WTC11 (cell line): ENCODE measurements around the gene MAMDC2. TPM values are rescaled to one million over a fixed set of nuclear protein-coding genes. Genes with fewer than 3 reads are reported as not detected.

Source experiments
- ATAC-seq: fragments of 200-7000 bp; cut with Tn5 transposase; 2 replicates; pipeline ENCODE4 v1.10.0; 2021; ENCODE audit warnings: mild to moderate bottlenecking, moderate library complexity
- CTCF ChIA-PET: fragments of 300-600 bp; sonication (Branson Sonifier 250); formaldehyde crosslinking; loops from one replicate; lab custom pipeline; 2021; ENCODE audit warnings: antibody characterized with exemption; lab: Charles Lee
- POLR2A ChIA-PET: fragments of 350-600 bp; sonication (Branson Sonifier 250); formaldehyde crosslinking; loops from one replicate; lab custom pipeline; 2021; ENCODE audit warnings: antibody characterized with exemption; lab: Charles Lee
- DNase-seq: peaks from one replicate; pipeline ENCODE4 v3.0.0; 2021; ENCODE audit warnings: low spot score
- H3K27ac Mint-ChIP-seq: 2 replicates; pipeline ENCODE4 v1.8.0; 2021; ENCODE audit warnings: mixed read lengths
- H3K27me3 Mint-ChIP-seq: 2 replicates; pipeline ENCODE4 v1.8.0; 2021; ENCODE audit warnings: low read depth, mild to moderate bottlenecking, moderate library complexity, mixed read lengths
- H3K36me3 Mint-ChIP-seq: 2 replicates; pipeline ENCODE4 v1.8.0; 2021; ENCODE audit warnings: mixed read lengths
- H3K4me1 Mint-ChIP-seq: 2 replicates; pipeline ENCODE4 v1.8.0; 2022; ENCODE audit warnings: mixed read lengths
- H3K4me3 Mint-ChIP-seq: 2 replicates; pipeline ENCODE4 v1.8.0; 2021; ENCODE audit warnings: mild to moderate bottlenecking, moderate library complexity, mixed read lengths
- H3K9me3 Mint-ChIP-seq: 2 replicates; pipeline ENCODE4 v1.8.0; 2021; ENCODE audit warnings: mixed read lengths
- ATF1 ChIP-seq: sonication (generic); formaldehyde crosslinking; IDR thresholded peaks from 2 replicates; pipeline ENCODE4 v1.8.1; 2023; ENCODE audit warnings: mild to moderate bottlenecking, moderate library complexity, missing genetic modification reagents
- ERG ChIP-seq: fragments of 250-450 bp; sonication (Bioruptor Pico); IDR thresholded peaks from 2 replicates; pipeline ENCODE4 v1.8.0; 2021; ENCODE audit warnings: mild to moderate bottlenecking
- ETV6 ChIP-seq: sonication (generic); formaldehyde crosslinking; IDR thresholded peaks from 2 replicates; pipeline ENCODE4 v1.8.1; 2022; ENCODE audit warnings: mild to moderate bottlenecking, missing genetic modification reagents
- FOXJ3 ChIP-seq: sonication (generic); formaldehyde crosslinking; IDR thresholded peaks from 2 replicates; pipeline ENCODE4 v1.9.0; 2021; ENCODE audit warnings: missing genetic modification reagents, mild to moderate bottlenecking, borderline replicate concordance
- FOXK1 ChIP-seq: sonication (generic); formaldehyde crosslinking; IDR thresholded peaks from 2 replicates; pipeline ENCODE4 v1.8.0; 2022; ENCODE audit warnings: mild to moderate bottlenecking, moderate library complexity, missing genetic modification reagents
- GABPB1 ChIP-seq: sonication (generic); formaldehyde crosslinking; IDR thresholded peaks from 2 replicates; pipeline ENCODE4 v1.8.1; 2023; ENCODE audit warnings: mild to moderate bottlenecking, missing genetic modification reagents
- IRF2 ChIP-seq: sonication (generic); formaldehyde crosslinking; IDR thresholded peaks from 2 replicates; pipeline ENCODE4 v1.8.0; 2022; ENCODE audit warnings: low read depth, missing genetic modification reagents, borderline replicate concordance
- JAZF1 ChIP-seq: fragments of 250-450 bp; sonication (Bioruptor Pico); IDR thresholded peaks from 2 replicates; pipeline ENCODE4 v1.9.0; 2021; ENCODE audit warnings: moderate library complexity, mild to moderate bottlenecking, inconsistent platforms
- MXD4 ChIP-seq: fragments of 250-450 bp; sonication (Bioruptor Pico); IDR thresholded peaks from 2 replicates; pipeline ENCODE4 v1.8.0; 2021; ENCODE audit warnings: mild to moderate bottlenecking, moderate library complexity, borderline replicate concordance
- NFATC4 ChIP-seq: fragments of 250-450 bp; sonication (Bioruptor Pico); IDR thresholded peaks from 2 replicates; pipeline ENCODE4 v1.9.0; 2021; ENCODE audit warnings: mild to moderate bottlenecking
- NR1H2 ChIP-seq: sonication (generic); formaldehyde crosslinking; IDR thresholded peaks from 2 replicates; pipeline ENCODE4 v1.9.0; 2021; ENCODE audit warnings: mild to moderate bottlenecking, moderate library complexity, missing genetic modification reagents
- PRDM15 ChIP-seq: sonication (generic); formaldehyde crosslinking; IDR thresholded peaks from 2 replicates; pipeline ENCODE4 v1.8.0; 2022; ENCODE audit warnings: missing genetic modification reagents
- SMAD3 ChIP-seq: sonication (generic); formaldehyde crosslinking; IDR thresholded peaks from 2 replicates; pipeline ENCODE4 v1.8.0; 2022; ENCODE audit warnings: missing genetic modification reagents, mild to moderate bottlenecking, borderline replicate concordance
- SP1 ChIP-seq: sonication (generic); formaldehyde crosslinking; conservative IDR thresholded peaks from 2 replicates; pipeline ENCODE4 v1.8.1; 2022; ENCODE audit warnings: missing genetic modification reagents
- STAT6 ChIP-seq: sonication (generic); formaldehyde crosslinking; conservative IDR thresholded peaks from 2 replicates; pipeline ENCODE4 v1.8.1; 2023; ENCODE audit warnings: mild to moderate bottlenecking, low read depth, missing genetic modification reagents, moderate library complexity
- TCF7 ChIP-seq: sonication (generic); formaldehyde crosslinking; IDR thresholded peaks from 2 replicates; pipeline ENCODE4 v1.8.0; 2022; ENCODE audit warnings: mild to moderate bottlenecking, low read depth, missing genetic modification reagents, moderate library complexity
- ZNF263 ChIP-seq: sonication (generic); formaldehyde crosslinking; IDR thresholded peaks from 2 replicates; pipeline ENCODE4 v1.8.1; 2022; ENCODE audit warnings: low read depth, mild to moderate bottlenecking, moderate library complexity, missing genetic modification reagents
- ZNF317 ChIP-seq: sonication (generic); formaldehyde crosslinking; IDR thresholded peaks from 2 replicates; pipeline ENCODE4 v1.8.1; 2023; ENCODE audit warnings: low read depth, mild to moderate bottlenecking, moderate library complexity, missing genetic modification reagents, borderline replicate concordance
- ZNF396 ChIP-seq: fragments of 250-450 bp; sonication (Bioruptor Pico); IDR thresholded peaks from 2 replicates; pipeline ENCODE4 v1.8.0; 2021; ENCODE audit warnings: mild to moderate bottlenecking, moderate library complexity, borderline replicate concordance
- ZNF416 ChIP-seq: fragments of 250-450 bp; sonication (Bioruptor Pico); IDR thresholded peaks from 2 replicates; pipeline ENCODE4 v1.9.0; 2021; ENCODE audit warnings: mild to moderate bottlenecking, inconsistent platforms
- total RNA-seq: library from RNA; stranded (reverse); gene quantifications from 3 replicates; pipeline ENCODE4 v1.2.3, GENCODE V29; 2021
- TF ChIP-seq, protein P1 (sequence below): sonication (generic); formaldehyde crosslinking; IDR thresholded peaks from 2 replicates; pipeline ENCODE4 v1.8.0; 2022; ENCODE audit warnings: mild to moderate bottlenecking, missing genetic modification reagents
- TF ChIP-seq, protein P2 (sequence below): sonication (generic); formaldehyde crosslinking; IDR thresholded peaks from 2 replicates; pipeline ENCODE4 v1.8.0; 2022; ENCODE audit warnings: mild to moderate bottlenecking, missing genetic modification reagents
- TF ChIP-seq, protein P3 (sequence below): sonication (generic); formaldehyde crosslinking; IDR thresholded peaks from 2 replicates; pipeline ENCODE4 v1.8.0; 2023; ENCODE audit warnings: mild to moderate bottlenecking, missing genetic modification reagents
- TF ChIP-seq, protein P4 (sequence below): sonication (generic); formaldehyde crosslinking; conservative IDR thresholded peaks from 2 replicates; pipeline ENCODE4 v1.8.1; 2022; ENCODE audit warnings: mild to moderate bottlenecking, missing genetic modification reagents
- TF ChIP-seq, protein P5 (sequence below): sonication (generic); formaldehyde crosslinking; IDR thresholded peaks from 2 replicates; pipeline ENCODE4 v1.8.1; 2023; ENCODE audit warnings: mild to moderate bottlenecking, missing genetic modification reagents

Gene MAMDC2
- total RNA-seq, 1 experiment from 2014 or later, result 6.0 TPM

GRCh38 chr9:70177121-70177520, 133.5 kb downstream of the MAMDC2 start:
- H3K4me3 Mint-ChIP-seq, result no peak overlapping the region
- no peak overlapping the region for H3K27ac Mint-ChIP-seq
- TF ChIP-seq, protein P1, sequence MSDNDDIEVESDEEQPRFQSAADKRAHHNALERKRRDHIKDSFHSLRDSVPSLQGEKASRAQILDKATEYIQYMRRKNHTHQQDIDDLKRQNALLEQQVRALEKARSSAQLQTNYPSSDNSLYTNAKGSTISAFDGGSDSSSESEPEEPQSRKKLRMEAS, result no peak
- TF ChIP-seq ERG, result no peak
- TF ChIP-seq, protein P2, sequence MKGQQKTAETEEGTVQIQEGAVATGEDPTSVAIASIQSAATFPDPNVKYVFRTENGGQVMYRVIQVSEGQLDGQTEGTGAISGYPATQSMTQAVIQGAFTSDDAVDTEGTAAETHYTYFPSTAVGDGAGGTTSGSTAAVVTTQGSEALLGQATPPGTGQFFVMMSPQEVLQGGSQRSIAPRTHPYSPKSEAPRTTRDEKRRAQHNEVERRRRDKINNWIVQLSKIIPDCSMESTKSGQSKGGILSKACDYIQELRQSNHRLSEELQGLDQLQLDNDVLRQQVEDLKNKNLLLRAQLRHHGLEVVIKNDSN (CRISPR knock-in tag), result no peak
- TF ChIP-seq ATF1 (CRISPR knock-in tag), result no peak
- TF ChIP-seq TCF7 (CRISPR knock-in tag), result no peak
- TF ChIP-seq ZNF317, result no peak
- TF ChIP-seq ZNF263 (CRISPR knock-in tag), result no peak
- no peak for TF ChIP-seq IRF2 (CRISPR knock-in tag)
- TF ChIP-seq NR1H2 (CRISPR knock-in tag), result no peak
- no peak for TF ChIP-seq JAZF1 (CRISPR knock-in tag)
- TF ChIP-seq ETV6, result no peak
- TF ChIP-seq ZNF416, result no peak
- TF ChIP-seq NFATC4 (CRISPR knock-in tag), result no peak
- no peak for TF ChIP-seq STAT6
- no peak for TF ChIP-seq GABPB1 (CRISPR knock-in tag)
- TF ChIP-seq, all 79 proteins: peak for 0
- H3K4me1 Mint-ChIP-seq, result no peaks in the 10 kb centered on the region
- ChIA-PET POLR2A (no interaction called here), CTCF (no interaction called here)
- DNase-seq, result no peak
- peaks cover 27% of the 10 kb centered on the region for H3K9me3 Mint-ChIP-seq
- H3K36me3 Mint-ChIP-seq, result peaks cover 14% of the 10 kb centered on the region
- H3K27me3 Mint-ChIP-seq, result no peaks in the 10 kb centered on the region
- ATAC-seq, result no peak

- H3K4me1 Mint-ChIP-seq, result peaks cover 4% of the 10 kb centered on the region
- H3K27me3 Mint-ChIP-seq, result no peaks in the 10 kb centered on the region; the same call in 1 of the 2 replicates
- POLR2A ChIA-PET, result no interaction called here
- H3K4me3 Mint-ChIP-seq, result no peak overlapping the region
- no peaks in the 10 kb centered on the region; the same call in 1 of the 2 replicates for H3K9me3 Mint-ChIP-seq
- no peak for DNase-seq
- H3K27ac Mint-ChIP-seq, result no peak overlapping the region
- no peak for ATAC-seq
- CTCF ChIA-PET, result no interaction called here
- H3K36me3 Mint-ChIP-seq, result no peaks in the 10 kb centered on the region
- no peak for TF ChIP-seq MXD4 (CRISPR knock-in tag)
- TF ChIP-seq SP1 (CRISPR knock-in tag), result no peak
- no peak for TF ChIP-seq FOXJ3 (CRISPR knock-in tag)
- TF ChIP-seq PRDM15 (CRISPR knock-in tag), result no peak
- TF ChIP-seq, protein P3, sequence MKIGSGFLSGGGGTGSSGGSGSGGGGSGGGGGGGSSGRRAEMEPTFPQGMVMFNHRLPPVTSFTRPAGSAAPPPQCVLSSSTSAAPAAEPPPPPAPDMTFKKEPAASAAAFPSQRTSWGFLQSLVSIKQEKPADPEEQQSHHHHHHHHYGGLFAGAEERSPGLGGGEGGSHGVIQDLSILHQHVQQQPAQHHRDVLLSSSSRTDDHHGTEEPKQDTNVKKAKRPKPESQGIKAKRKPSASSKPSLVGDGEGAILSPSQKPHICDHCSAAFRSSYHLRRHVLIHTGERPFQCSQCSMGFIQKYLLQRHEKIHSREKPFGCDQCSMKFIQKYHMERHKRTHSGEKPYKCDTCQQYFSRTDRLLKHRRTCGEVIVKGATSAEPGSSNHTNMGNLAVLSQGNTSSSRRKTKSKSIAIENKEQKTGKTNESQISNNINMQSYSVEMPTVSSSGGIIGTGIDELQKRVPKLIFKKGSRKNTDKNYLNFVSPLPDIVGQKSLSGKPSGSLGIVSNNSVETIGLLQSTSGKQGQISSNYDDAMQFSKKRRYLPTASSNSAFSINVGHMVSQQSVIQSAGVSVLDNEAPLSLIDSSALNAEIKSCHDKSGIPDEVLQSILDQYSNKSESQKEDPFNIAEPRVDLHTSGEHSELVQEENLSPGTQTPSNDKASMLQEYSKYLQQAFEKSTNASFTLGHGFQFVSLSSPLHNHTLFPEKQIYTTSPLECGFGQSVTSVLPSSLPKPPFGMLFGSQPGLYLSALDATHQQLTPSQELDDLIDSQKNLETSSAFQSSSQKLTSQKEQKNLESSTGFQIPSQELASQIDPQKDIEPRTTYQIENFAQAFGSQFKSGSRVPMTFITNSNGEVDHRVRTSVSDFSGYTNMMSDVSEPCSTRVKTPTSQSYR, result no peak
- TF ChIP-seq ZNF396 (CRISPR knock-in tag), result no peak
- TF ChIP-seq, protein P4, sequence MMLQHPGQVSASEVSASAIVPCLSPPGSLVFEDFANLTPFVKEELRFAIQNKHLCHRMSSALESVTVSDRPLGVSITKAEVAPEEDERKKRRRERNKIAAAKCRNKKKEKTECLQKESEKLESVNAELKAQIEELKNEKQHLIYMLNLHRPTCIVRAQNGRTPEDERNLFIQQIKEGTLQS (CRISPR knock-in tag), result no peak
- no peak for TF ChIP-seq SMAD3 (CRISPR knock-in tag)
- TF ChIP-seq, protein P5, sequence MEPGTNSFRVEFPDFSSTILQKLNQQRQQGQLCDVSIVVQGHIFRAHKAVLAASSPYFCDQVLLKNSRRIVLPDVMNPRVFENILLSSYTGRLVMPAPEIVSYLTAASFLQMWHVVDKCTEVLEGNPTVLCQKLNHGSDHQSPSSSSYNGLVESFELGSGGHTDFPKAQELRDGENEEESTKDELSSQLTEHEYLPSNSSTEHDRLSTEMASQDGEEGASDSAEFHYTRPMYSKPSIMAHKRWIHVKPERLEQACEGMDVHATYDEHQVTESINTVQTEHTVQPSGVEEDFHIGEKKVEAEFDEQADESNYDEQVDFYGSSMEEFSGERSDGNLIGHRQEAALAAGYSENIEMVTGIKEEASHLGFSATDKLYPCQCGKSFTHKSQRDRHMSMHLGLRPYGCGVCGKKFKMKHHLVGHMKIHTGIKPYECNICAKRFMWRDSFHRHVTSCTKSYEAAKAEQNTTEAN, result no peak
- no peak for TF ChIP-seq NFATC4 (CRISPR knock-in tag)
- TF ChIP-seq FOXK1 (CRISPR knock-in tag), result no peak
These were observed 149.1 kb downstream of the MAMDC2 start for GRCh38 chr9:70192707-70193106.
